Measurements from ENCODE around the gene ZNF460.
"Not testable (repeated sequence)": the region's sequence is repeated elsewhere in the genome, so short reads cannot be mapped to it uniquely, and the experiment has no call there.

The ZNF460 gene

GRCh38 chr19:57280165-57280961, at the start of gene ZNF460:
Gene ZNF460, plus strand, starts transcription at chr19:57280485. Its CDS starts 322 bp downstream, at chr19:57280807.
- DNase-seq: peak; percentile 97

- no peak for DNase-seq
These were observed 48.6 kb upstream of the ZNF460 start for GRCh38 chr19:57231686-57232085.

GRCh38 chr19:57233207-57233606, 47.1 kb upstream of the ZNF460 start:
- no peak for DNase-seq

- DNase-seq: no peak
These were observed 40.3 kb upstream of the ZNF460 start for GRCh38 chr19:57239982-57240310.

GRCh38 chr19:57240311-57241090, 39.8 kb upstream of the ZNF460 start, which contains the start of gene ZNF805:
Gene ZNF805, plus strand, starts transcription at chr19:57240632. Its CDS starts 260 bp downstream, at chr19:57240892.
- DNase-seq: peak; percentile 97

GRCh38 chr19:57241176-57241575, 39.1 kb upstream of the ZNF460 start:
- no peak for DNase-seq

- no peak for DNase-seq
These were observed 37.5 kb upstream of the ZNF460 start for GRCh38 chr19:57242821-57243220.

GRCh38 chr19:57244513-57244912, 35.8 kb upstream of the ZNF460 start:
- DNase-seq: no peak

- no peak for DNase-seq
These were observed 35.2 kb upstream of the ZNF460 start for GRCh38 chr19:57245066-57245465.

GRCh38 chr19:57245959-57246358, 34.3 kb upstream of the ZNF460 start:
- no peak for DNase-seq

- no peak for DNase-seq
These were observed 31.6 kb upstream of the ZNF460 start for GRCh38 chr19:57248646-57249045.

GRCh38 chr19:57249329-57249728, 31.0 kb upstream of the ZNF460 start:
- no peak for DNase-seq

GRCh38 chr19:57253767-57254166, 26.5 kb upstream of the ZNF460 start:
- DNase-seq: not testable (repeated sequence)

- DNase-seq: no peak
These were observed 18.2 kb upstream of the ZNF460 start for GRCh38 chr19:57262044-57262443.

GRCh38 chr19:57263244-57263741, 17.0 kb upstream of the ZNF460 start:
- no peak for DNase-seq

- no peak for DNase-seq
These were observed 13.0 kb upstream of the ZNF460 start for GRCh38 chr19:57267291-57267690.

- DNase-seq: no peak
These were observed 10.6 kb upstream of the ZNF460 start for GRCh38 chr19:57269515-57270250.

GRCh38 chr19:57271280-57271679, 9.0 kb upstream of the ZNF460 start:
- DNase-seq: no peak

GRCh38 chr19:57273014-57273413, 7.3 kb upstream of the ZNF460 start:
- DNase-seq: no peak

- no peak for DNase-seq
These were observed 3.9 kb upstream of the ZNF460 start for GRCh38 chr19:57276430-57276829.

GRCh38 chr19:57278481-57278880, 1.8 kb upstream of the ZNF460 start:
- not testable (repeated sequence) for DNase-seq

- peak; percentile 94 for DNase-seq
These were observed 694 bp upstream of the ZNF460 start for GRCh38 chr19:57279418-57280164.
